WTC11 (cell line): Measurements from ENCODE around the gene MTCL1.

ENCODE experiments used
- CREM ChIP-seq: sonication (generic); formaldehyde crosslinking; IDR thresholded peaks from 2 replicates; pipeline ENCODE4 v1.8.1; 2022; ENCODE audit warnings: mild to moderate bottlenecking, missing genetic modification reagents, moderate library complexity
- NFE2L1 ChIP-seq: sonication (generic); formaldehyde crosslinking; IDR thresholded peaks from 2 replicates; pipeline ENCODE4 v1.8.1; 2023; ENCODE audit warnings: missing genetic modification reagents
- TF ChIP-seq, protein P1 (sequence below): fragments of 200-600 bp; IDR thresholded peaks from 2 replicates; pipeline ENCODE4 v1.8.0; 2022; ENCODE audit warnings: antibody characterized with exemption
- TF ChIP-seq, protein P2 (sequence below): sonication (generic); formaldehyde crosslinking; IDR thresholded peaks from 2 replicates; pipeline ENCODE4 v1.8.1; 2023; ENCODE audit warnings: mild to moderate bottlenecking, missing genetic modification reagents, moderate library complexity
- TF ChIP-seq, protein P3 (sequence below): sonication (generic); formaldehyde crosslinking; IDR thresholded peaks from 2 replicates; pipeline ENCODE4 v1.8.0; 2022; ENCODE audit warnings: mild to moderate bottlenecking, missing genetic modification reagents
- TF ChIP-seq, protein P4 (sequence below): sonication (generic); formaldehyde crosslinking; IDR thresholded peaks from 2 replicates; pipeline ENCODE4 v1.8.1; 2022; ENCODE audit warnings: missing genetic modification reagents, borderline replicate concordance

- TF ChIP-seq CREM (CRISPR knock-in tag) (no peak), NFE2L1 (CRISPR knock-in tag) (no peak)
- TF ChIP-seq, protein P1, sequence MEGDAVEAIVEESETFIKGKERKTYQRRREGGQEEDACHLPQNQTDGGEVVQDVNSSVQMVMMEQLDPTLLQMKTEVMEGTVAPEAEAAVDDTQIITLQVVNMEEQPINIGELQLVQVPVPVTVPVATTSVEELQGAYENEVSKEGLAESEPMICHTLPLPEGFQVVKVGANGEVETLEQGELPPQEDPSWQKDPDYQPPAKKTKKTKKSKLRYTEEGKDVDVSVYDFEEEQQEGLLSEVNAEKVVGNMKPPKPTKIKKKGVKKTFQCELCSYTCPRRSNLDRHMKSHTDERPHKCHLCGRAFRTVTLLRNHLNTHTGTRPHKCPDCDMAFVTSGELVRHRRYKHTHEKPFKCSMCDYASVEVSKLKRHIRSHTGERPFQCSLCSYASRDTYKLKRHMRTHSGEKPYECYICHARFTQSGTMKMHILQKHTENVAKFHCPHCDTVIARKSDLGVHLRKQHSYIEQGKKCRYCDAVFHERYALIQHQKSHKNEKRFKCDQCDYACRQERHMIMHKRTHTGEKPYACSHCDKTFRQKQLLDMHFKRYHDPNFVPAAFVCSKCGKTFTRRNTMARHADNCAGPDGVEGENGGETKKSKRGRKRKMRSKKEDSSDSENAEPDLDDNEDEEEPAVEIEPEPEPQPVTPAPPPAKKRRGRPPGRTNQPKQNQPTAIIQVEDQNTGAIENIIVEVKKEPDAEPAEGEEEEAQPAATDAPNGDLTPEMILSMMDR: no peak
- TF ChIP-seq, protein P2, sequence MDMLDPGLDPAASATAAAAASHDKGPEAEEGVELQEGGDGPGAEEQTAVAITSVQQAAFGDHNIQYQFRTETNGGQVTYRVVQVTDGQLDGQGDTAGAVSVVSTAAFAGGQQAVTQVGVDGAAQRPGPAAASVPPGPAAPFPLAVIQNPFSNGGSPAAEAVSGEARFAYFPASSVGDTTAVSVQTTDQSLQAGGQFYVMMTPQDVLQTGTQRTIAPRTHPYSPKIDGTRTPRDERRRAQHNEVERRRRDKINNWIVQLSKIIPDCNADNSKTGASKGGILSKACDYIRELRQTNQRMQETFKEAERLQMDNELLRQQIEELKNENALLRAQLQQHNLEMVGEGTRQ (CRISPR knock-in tag): no peak
- TF ChIP-seq, protein P3, sequence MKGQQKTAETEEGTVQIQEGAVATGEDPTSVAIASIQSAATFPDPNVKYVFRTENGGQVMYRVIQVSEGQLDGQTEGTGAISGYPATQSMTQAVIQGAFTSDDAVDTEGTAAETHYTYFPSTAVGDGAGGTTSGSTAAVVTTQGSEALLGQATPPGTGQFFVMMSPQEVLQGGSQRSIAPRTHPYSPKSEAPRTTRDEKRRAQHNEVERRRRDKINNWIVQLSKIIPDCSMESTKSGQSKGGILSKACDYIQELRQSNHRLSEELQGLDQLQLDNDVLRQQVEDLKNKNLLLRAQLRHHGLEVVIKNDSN (CRISPR knock-in tag): no peak
- TF ChIP-seq, protein P4, sequence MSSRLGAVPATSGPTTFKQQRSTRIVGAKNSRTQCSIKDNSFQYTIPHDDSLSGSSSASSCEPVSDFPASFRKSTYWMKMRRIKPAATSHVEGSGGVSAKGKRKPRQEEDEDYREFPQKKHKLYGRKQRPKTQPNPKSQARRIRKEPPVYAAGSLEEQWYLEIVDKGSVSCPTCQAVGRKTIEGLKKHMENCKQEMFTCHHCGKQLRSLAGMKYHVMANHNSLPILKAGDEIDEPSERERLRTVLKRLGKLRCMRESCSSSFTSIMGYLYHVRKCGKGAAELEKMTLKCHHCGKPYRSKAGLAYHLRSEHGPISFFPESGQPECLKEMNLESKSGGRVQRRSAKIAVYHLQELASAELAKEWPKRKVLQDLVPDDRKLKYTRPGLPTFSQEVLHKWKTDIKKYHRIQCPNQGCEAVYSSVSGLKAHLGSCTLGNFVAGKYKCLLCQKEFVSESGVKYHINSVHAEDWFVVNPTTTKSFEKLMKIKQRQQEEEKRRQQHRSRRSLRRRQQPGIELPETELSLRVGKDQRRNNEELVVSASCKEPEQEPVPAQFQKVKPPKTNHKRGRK: no peak
These were observed 98.6 kb downstream of the MTCL1 start for GRCh38 chr18:8803957-8804356.
